ENCODE measurements around the gene ARIH1. TPM values are rescaled to one million over a fixed set of nuclear protein-coding genes. Genes with fewer than 3 reads are reported as not detected.

The ARIH1 gene
- total and polyA plus RNA-seq, 2 of the 8 experiments (the other 6 are each of a cell fraction or from before 2014, with no cell fraction given), result 32.7 to 179 TPM

DNA sequence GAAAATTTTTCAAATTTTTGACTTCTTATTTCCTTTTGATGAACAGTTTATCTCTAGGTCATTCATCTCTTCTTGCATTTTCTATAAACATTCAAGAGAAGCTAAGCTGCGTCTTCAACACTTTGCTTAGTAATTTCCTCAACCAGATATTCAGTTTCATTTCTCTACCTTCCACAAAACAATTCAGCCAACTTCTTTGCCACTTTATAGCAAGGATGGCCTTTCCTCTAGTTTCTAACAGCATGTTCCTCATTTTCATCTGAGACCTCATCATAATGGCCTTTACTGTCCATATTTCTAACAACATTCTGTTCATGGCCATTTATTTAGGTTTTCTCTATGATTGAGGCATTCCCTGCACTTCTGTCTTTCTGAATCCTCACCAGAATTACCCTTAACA is 90.0 kb downstream of the ARIH1 start (continued):
- TF ChIP-seq TEAD4 (IDR thresholded peaks at IDR 0.05; ENCODE audit: low read depth, low read length) (no peak), SUZ12 (IDR thresholded peaks at IDR 0.05; ENCODE audit: low read length) (no peak), CREB1 (IDR thresholded peaks at IDR 0.05) (no peak), YY1 (IDR thresholded peaks at IDR 0.05; ENCODE audit: low read depth, low read length) (no peak)
